Sigmoid colon (tissue), 4 donors: ENCODE measurements around the gene CSF3R.

ENCODE experiments used
- POLR2AphosphoS5 ChIP-seq, 4 donors: sonication (generic); formaldehyde crosslinking; IDR thresholded peaks; one replicate each; pipeline ENCODE4 v1.6.1; 2017; ENCODE audit warnings: antibody characterized with exemption in 4 of 4
- TF ChIP-seq, protein P1 (sequence below), 4 experiments: fragments of 450-650 bp in 3 of 4; fragments of 200-600 bp in 1 of 4; IDR thresholded peaks; one replicate each; pipeline ENCODE4 v1.5.1; 2016 to 2019; ENCODE audit warnings: antibody characterized with exemption in 4 of 4, mild to moderate bottlenecking in 3 of 4, moderate library complexity in 2 of 4

DNA sequence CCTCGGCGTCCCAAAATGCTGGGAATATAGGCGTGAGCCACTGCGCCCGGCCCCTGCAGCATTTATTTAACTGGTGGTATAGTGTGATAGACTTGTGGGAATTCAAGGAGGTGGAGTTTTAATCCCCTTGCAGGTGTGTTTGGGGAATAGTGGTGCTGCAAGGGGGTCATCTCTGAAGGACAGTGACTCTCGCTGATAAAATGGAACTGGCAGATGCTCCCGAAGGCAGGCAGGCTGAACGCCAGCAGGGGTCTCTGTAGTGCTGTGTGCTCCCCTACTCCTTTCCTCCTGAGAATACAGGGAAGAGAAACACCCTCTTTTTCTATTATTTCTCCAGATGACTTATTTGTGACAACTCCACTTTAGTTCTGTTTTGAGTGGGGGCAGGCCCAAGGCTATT is 36.4 kb downstream of the CSF3R start:
- TF ChIP-seq, protein P1, sequence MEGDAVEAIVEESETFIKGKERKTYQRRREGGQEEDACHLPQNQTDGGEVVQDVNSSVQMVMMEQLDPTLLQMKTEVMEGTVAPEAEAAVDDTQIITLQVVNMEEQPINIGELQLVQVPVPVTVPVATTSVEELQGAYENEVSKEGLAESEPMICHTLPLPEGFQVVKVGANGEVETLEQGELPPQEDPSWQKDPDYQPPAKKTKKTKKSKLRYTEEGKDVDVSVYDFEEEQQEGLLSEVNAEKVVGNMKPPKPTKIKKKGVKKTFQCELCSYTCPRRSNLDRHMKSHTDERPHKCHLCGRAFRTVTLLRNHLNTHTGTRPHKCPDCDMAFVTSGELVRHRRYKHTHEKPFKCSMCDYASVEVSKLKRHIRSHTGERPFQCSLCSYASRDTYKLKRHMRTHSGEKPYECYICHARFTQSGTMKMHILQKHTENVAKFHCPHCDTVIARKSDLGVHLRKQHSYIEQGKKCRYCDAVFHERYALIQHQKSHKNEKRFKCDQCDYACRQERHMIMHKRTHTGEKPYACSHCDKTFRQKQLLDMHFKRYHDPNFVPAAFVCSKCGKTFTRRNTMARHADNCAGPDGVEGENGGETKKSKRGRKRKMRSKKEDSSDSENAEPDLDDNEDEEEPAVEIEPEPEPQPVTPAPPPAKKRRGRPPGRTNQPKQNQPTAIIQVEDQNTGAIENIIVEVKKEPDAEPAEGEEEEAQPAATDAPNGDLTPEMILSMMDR (IDR thresholded peaks at IDR 0.05), result no peak
- TF ChIP-seq POLR2AphosphoS5 (IDR thresholded peaks at IDR 0.05), result no peak
